Lower leg skin (tissue), 4 donors: Measurements from ENCODE around the gene CAVIN4. TPM values are rescaled to one million over a fixed set of nuclear protein-coding genes. Genes with fewer than 3 reads are reported as not detected.

ENCODE experiments used
- DNase-seq, 2 donors: peaks; one replicate each; pipeline ENCODE4 v3.0.0-alpha.2; 2019; ENCODE audit warnings: low spot score in 2 of 2
- H3K4me3 ChIP-seq: fragments of 200-600 bp; sonication (generic); 2 replicates; pipeline ENCODE4 v1.5.1; 2017; ENCODE audit warnings: mild to moderate bottlenecking, low read depth; ENCODE audit not compliant: poor library complexity, severe bottlenecking
- POLR2A ChIP-seq, 2 donors: fragments of 450-650 bp; IDR thresholded peaks; one replicate each; pipeline ENCODE4 v1.6.1; 2016 to 2017; ENCODE audit warnings: antibody characterized with exemption in 2 of 2, mild to moderate bottlenecking in 1 of 2, moderate library complexity in 1 of 2
- WGBS, 2 donors: methylation state at CpG; one replicate each; pipeline ENCODE4 v1.1.5; 2018; 5-methylcytosine and 5-hydroxymethylcytosine counted together
- intact Hi-C: fragments of 100-400 bp; cut with DNase I; formaldehyde crosslinking; loops from one replicate; pipeline ENCODE4 v1.15.0; 2023; ENCODE audit warnings: low total_unique reads
- total RNA-seq, 4 donors: library from RNA; depleted of rRNA; stranded (reverse); fragments of >200 nt; gene quantifications; one replicate each; pipeline ENCODE4 v1.1.0, GENCODE V29; 2016
- TF ChIP-seq, protein P1 (sequence below), 3 donors: fragments of 450-650 bp; IDR thresholded peaks; one replicate each; pipeline ENCODE4 v1.5.1; 2016; ENCODE audit warnings: antibody characterized with exemption in 3 of 3, mild to moderate bottlenecking in 3 of 3, moderate library complexity in 2 of 3

CAVIN4 gene
- total RNA-seq, 4 donors from 2014 or later = 0.29 to 0.34 TPM; not detected in 2

DNA sequence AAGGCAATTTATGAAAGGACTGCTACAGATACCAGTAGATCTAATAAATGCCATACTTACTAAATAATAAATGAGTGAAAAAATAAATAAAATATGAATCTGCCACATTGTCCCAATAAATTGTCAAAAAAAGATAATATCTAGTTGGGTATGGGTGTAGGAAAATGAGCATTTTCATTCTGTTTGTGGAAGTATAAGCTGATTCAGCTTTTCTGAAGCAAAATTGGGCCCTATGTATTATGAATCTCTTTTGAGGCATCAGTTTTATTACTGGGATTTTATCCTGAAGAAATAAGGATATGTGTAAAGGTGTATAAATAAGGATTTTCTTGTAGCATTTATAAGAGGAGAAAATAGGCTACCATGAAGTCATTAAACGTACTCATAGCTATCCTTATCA lies 46.1 kb downstream of the CAVIN4 start:
- intact Hi-C loops = no loop called here
- H3K4me3 ChIP-seq = no peak overlapping the region
- no peak for TF ChIP-seq POLR2A (IDR thresholded peaks at IDR 0.05)
- TF ChIP-seq, protein P1, sequence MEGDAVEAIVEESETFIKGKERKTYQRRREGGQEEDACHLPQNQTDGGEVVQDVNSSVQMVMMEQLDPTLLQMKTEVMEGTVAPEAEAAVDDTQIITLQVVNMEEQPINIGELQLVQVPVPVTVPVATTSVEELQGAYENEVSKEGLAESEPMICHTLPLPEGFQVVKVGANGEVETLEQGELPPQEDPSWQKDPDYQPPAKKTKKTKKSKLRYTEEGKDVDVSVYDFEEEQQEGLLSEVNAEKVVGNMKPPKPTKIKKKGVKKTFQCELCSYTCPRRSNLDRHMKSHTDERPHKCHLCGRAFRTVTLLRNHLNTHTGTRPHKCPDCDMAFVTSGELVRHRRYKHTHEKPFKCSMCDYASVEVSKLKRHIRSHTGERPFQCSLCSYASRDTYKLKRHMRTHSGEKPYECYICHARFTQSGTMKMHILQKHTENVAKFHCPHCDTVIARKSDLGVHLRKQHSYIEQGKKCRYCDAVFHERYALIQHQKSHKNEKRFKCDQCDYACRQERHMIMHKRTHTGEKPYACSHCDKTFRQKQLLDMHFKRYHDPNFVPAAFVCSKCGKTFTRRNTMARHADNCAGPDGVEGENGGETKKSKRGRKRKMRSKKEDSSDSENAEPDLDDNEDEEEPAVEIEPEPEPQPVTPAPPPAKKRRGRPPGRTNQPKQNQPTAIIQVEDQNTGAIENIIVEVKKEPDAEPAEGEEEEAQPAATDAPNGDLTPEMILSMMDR (IDR thresholded peaks at IDR 0.05) = no peak
- WGBS, 2 donors = 81 to 90% methylated on average over 1 of the region's 1 CpG
- no peak for DNase-seq

DNA sequence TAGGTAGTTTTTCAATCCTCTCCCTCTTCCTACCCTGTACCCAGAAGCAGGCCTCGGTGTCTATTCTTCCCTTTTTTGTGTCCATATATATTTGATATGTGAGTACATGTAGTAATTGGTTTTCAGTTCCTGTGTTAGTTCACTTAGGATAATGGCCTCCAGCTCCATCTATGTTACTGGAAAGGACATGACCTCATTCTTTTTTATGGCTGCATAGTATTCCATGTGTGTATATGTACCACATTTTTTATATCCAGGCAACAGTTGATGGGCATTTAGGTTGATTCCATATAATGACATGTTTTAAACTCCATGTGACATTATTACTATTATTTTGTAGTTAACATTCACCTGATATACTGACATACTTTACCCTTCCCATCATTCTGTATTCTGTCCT lies 49.1 kb downstream of the CAVIN4 start:
- WGBS, 2 donors = 96 to 100% methylated on average over 1 of the region's 1 CpG
- intact Hi-C loops = no loop called here
- no peak for TF ChIP-seq POLR2A (IDR thresholded peaks at IDR 0.05)
- TF ChIP-seq, protein P1 (IDR thresholded peaks at IDR 0.05) = no peak
- DNase-seq = no peak
- H3K4me3 ChIP-seq = no peak overlapping the region

DNA sequence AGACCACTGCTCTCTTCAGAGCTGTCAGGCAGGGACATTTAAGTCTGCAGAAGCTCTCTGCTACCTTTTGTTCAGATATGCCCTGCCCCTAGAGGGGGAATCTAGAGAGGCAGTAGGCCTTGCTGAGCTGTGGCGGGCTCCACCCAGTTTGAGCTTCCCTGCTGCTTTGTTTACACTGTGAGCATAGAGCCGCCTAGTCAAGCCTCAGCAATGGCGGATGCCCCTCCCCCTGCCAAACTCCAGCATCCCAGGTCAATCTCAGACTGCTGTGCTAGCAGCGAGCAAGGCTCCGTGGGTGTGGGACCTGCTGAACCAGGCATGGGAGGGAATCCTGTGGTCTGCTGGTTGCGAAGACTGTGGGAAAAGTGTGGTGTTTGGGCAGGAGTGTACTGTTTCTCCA lies 59.9 kb downstream of the CAVIN4 start:
- intact Hi-C loops = no loop called here
- DNase-seq = no peak
- TF ChIP-seq, protein P1 (IDR thresholded peaks at IDR 0.05) = no peak
- no peak for TF ChIP-seq POLR2A (IDR thresholded peaks at IDR 0.05)
- no peak overlapping the region for H3K4me3 ChIP-seq
- WGBS, 2 donors = 58 to 65% methylated on average over 6 of the region's 6 CpGs

Other genes starting within 250 kb of the CAVIN4 start
- gene TEX10, start 225.1 kb upstream of the CAVIN4 start, total RNA-seq = 10 to 100 TPM; 15.5 to 23.9 (median 21.6) TPM
- 10 to 100 TPM; 12.1 to 18.8 (median 17.2) TPM for gene MSANTD3, start 150.9 kb upstream of the CAVIN4 start, total RNA-seq
- not detected for gene TMEFF1, start 104.9 kb upstream of the CAVIN4 start, total RNA-seq